H1 (cell line): Measurements from ENCODE around the gene DGCR8. TPM values are rescaled to one million over a fixed set of nuclear protein-coding genes. Genes with fewer than 3 reads are reported as not detected.

Experiments used
- CTCF ChIA-PET: fragments of 300-600 bp; sonication (Branson Sonifier 250); formaldehyde crosslinking; loops from one replicate; lab custom pipeline; 2021; ENCODE audit not compliant: partially characterized antibody; lab: Charles Lee
- POLR2A ChIA-PET: fragments of 300-600 bp; sonication (Branson Sonifier 250); formaldehyde crosslinking; loops from one replicate; lab custom pipeline; 2021; ENCODE audit warnings: inconsistent platforms; ENCODE audit not compliant: partially characterized antibody; lab: Charles Lee
- DNase-seq, 2 experiments: peaks; one replicate each; pipeline versions ENCODE4 v3.0.0 to v3.0.0-alpha.2; 2010 to 2022; ENCODE audit warnings: low spot score in 2 of 2, low read depth in 1 of 2, mixed read lengths in 1 of 2
- FAIRE-seq: peaks from 2 replicates; lab custom pipeline; 2011; peaks lifted over from hg19 to GRCh38; lab: Jason Lieb, UNC
- H2AFZ ChIP-seq: 2 replicates; pipeline ENCODE4 v1.8.1; 2012; ENCODE audit warnings: low read length, inconsistent platforms
- H2AK5ac ChIP-seq: 2 replicates; pipeline ENCODE4 v1.6.1; 2013; ENCODE audit warnings: low read depth, low read length
- H2BK120ac ChIP-seq: replicated peaks from 2 replicates; pipeline ENCODE3; 2013; ENCODE audit warnings: low read depth, low read length, inconsistent platforms
- H2BK12ac ChIP-seq: 2 replicates; pipeline ENCODE4 v1.6.1; 2013; ENCODE audit warnings: low read depth, low read length
- H2BK15ac ChIP-seq: 2 replicates; pipeline ENCODE4 v1.6.1; 2013; ENCODE audit warnings: low read length
- H2BK20ac ChIP-seq: 2 replicates; pipeline ENCODE4 v1.6.1; 2013; ENCODE audit warnings: low read length
- H2BK5ac ChIP-seq: 2 replicates; pipeline ENCODE4 v1.6.1; 2013; ENCODE audit warnings: low read depth, low read length
- H3K14ac ChIP-seq: 2 replicates; pipeline ENCODE4 v1.6.1; 2013; ENCODE audit warnings: inconsistent platforms; ENCODE audit not compliant: insufficient read length
- H3K18ac ChIP-seq: 2 replicates; pipeline ENCODE4 v1.6.1; 2013; ENCODE audit warnings: low read length; ENCODE audit errors: extremely low read depth
- H3K23ac ChIP-seq: 2 replicates; pipeline ENCODE4 v1.6.1; 2013; ENCODE audit warnings: inconsistent platforms; ENCODE audit not compliant: insufficient read length
- H3K23me2 ChIP-seq: 2 replicates; pipeline ENCODE4 v1.6.1; 2013; ENCODE audit warnings: low read depth, low read length
- H3K27ac ChIP-seq: 2 replicates; pipeline ENCODE4 v1.6.1; 2011; ENCODE audit warnings: low read depth, low read length, inconsistent platforms
- H3K27me3 ChIP-seq, 4 experiments: replicated peaks in 1 of 4; 1 replicate in 1 of 4; 2 replicates in 3 of 4; pipeline versions ENCODE4 v1.6.1 to v1.8.1; 2011 to 2013; ENCODE audit warnings: low read length in 3 of 4, mild to moderate bottlenecking in 3 of 4, inconsistent platforms in 2 of 4, mixed read lengths in 2 of 4, moderate library complexity in 1 of 4; ENCODE audit not compliant: control insufficient read depth in 3 of 4, insufficient read depth in 3 of 4; ENCODE audit errors: extremely low read depth in 1 of 4
- H3K36me3 ChIP-seq, 4 experiments: 2 replicates each; pipeline versions ENCODE4 v1.6.1 to v1.8.1; 2011 to 2013; ENCODE audit warnings: mild to moderate bottlenecking in 4 of 4, low read length in 3 of 4, moderate library complexity in 2 of 4, control low read depth in 1 of 4, inconsistent platforms in 1 of 4; ENCODE audit not compliant: insufficient read depth in 4 of 4, control insufficient read depth in 2 of 4
- H3K4ac ChIP-seq: replicated peaks from 2 replicates; pipeline ENCODE3; 2013; ENCODE audit warnings: low read length, low read depth, mixed read lengths, inconsistent platforms; ENCODE audit not compliant: insufficient read length
- H3K4me1 ChIP-seq, 4 experiments: replicated peaks in 1 of 4; 1 replicate in 1 of 4; 2 replicates in 3 of 4; pipeline versions ENCODE4 v1.6.1 to v1.8.1; 2011 to 2013; ENCODE audit warnings: low read length in 3 of 4, inconsistent platforms in 2 of 4, mixed read lengths in 1 of 4; ENCODE audit not compliant: insufficient read depth in 4 of 4, control insufficient read depth in 3 of 4
- H3K4me2 ChIP-seq, 2 experiments: 2 replicates each; pipeline versions ENCODE4 v1.6.1 to v1.8.1; 2011 to 2013; ENCODE audit warnings: low read depth in 2 of 2, low read length in 2 of 2, control low read depth in 1 of 2, inconsistent platforms in 1 of 2, mild to moderate bottlenecking in 1 of 2; ENCODE audit not compliant: insufficient read depth in 1 of 2
- H3K4me3 ChIP-seq, 4 experiments: fragments of 200-600, 300-600 bp in 1 of 4; sonication (generic), shearing (Covaris generic), sonication (Bioruptor Twin) in 1 of 4; 2 replicates each; pipeline versions ENCODE4 v1.5.1 to v1.8.1; 2011 to 2016; ENCODE audit warnings: low read length in 4 of 4, low read depth in 3 of 4, control low read depth in 2 of 4, inconsistent platforms in 2 of 4, mild to moderate bottlenecking in 2 of 4, mixed read lengths in 1 of 4, moderate library complexity in 1 of 4; ENCODE audit not compliant: insufficient read depth in 2 of 4; ENCODE audit errors: extremely low read depth in 1 of 4
- H3K56ac ChIP-seq: replicated peaks from 2 replicates; pipeline ENCODE3; 2013; ENCODE audit warnings: low read depth, mild to moderate bottlenecking, mixed read lengths, low read length, inconsistent platforms; ENCODE audit not compliant: insufficient read length
- H3K79me1 ChIP-seq: 2 replicates; pipeline ENCODE4 v1.6.1; 2013; ENCODE audit warnings: low read depth, low read length, control low read depth
- H3K79me2 ChIP-seq, 2 experiments: 2 replicates each; pipeline versions ENCODE4 v1.6.1 to v1.8.1; 2012 to 2013; ENCODE audit warnings: low read length in 2 of 2, mild to moderate bottlenecking in 2 of 2, inconsistent platforms in 1 of 2; ENCODE audit not compliant: insufficient read depth in 2 of 2, control insufficient read depth in 1 of 2
- H3K9ac ChIP-seq, 4 experiments: replicated peaks in 1 of 4; 1 replicate in 1 of 4; 2 replicates in 3 of 4; pipeline versions ENCODE4 v1.6.1 to v1.8.1; 2011 to 2013; ENCODE audit warnings: low read depth in 3 of 4, low read length in 3 of 4, control low read depth in 2 of 4, mild to moderate bottlenecking in 2 of 4, moderate library complexity in 2 of 4, inconsistent platforms in 1 of 4; ENCODE audit errors: extremely low read depth in 1 of 4
- H3K9me3 ChIP-seq, 2 experiments: 2 replicates each; pipeline versions ENCODE4 v1.6.1 to v1.8.1; 2012 to 2013; ENCODE audit warnings: mild to moderate bottlenecking in 2 of 2, moderate library complexity in 2 of 2, control low read depth in 1 of 2, inconsistent platforms in 1 of 2, low read depth in 1 of 2, low read length in 1 of 2, mixed read lengths in 1 of 2; ENCODE audit not compliant: insufficient read depth in 2 of 2
- H4K20me1 ChIP-seq, 2 experiments: replicated peaks in 1 of 2; 2 replicates each; pipeline versions ENCODE3 to v1.8.1; 2011 to 2013; ENCODE audit warnings: inconsistent platforms in 2 of 2, low read length in 2 of 2, mild to moderate bottlenecking in 1 of 2; ENCODE audit not compliant: insufficient read depth in 2 of 2, control insufficient read depth in 1 of 2
- H4K5ac ChIP-seq: 2 replicates; pipeline ENCODE4 v1.6.1; 2013; ENCODE audit warnings: low read length, low read depth, mixed read lengths, inconsistent platforms; ENCODE audit not compliant: insufficient read length
- H4K8ac ChIP-seq: 2 replicates; pipeline ENCODE4 v1.8.0; 2013; ENCODE audit warnings: mild to moderate bottlenecking, moderate library complexity, low read length, inconsistent platforms; ENCODE audit not compliant: insufficient read depth; ENCODE audit errors: extremely low read depth
- H4K91ac ChIP-seq: replicated peaks from 2 replicates; pipeline ENCODE3; 2013; ENCODE audit warnings: low read length, mixed read lengths, inconsistent platforms; ENCODE audit not compliant: insufficient read length
- ATF2 ChIP-seq: IDR thresholded peaks from 2 replicates; pipeline ENCODE4 v1.6.1; 2012; ENCODE audit warnings: low read length, inconsistent platforms
- ATF3 ChIP-seq: IDR thresholded peaks from 2 replicates; pipeline ENCODE4 v1.6.1; 2011; ENCODE audit warnings: low read depth, mild to moderate bottlenecking, low read length; ENCODE audit not compliant: insufficient read depth
- BACH1 ChIP-seq: IDR thresholded peaks from 2 replicates; pipeline ENCODE4 v1.6.1; 2012; ENCODE audit warnings: low read length, improper control_type of control experiment
- JUND ChIP-seq: IDR thresholded peaks from 2 replicates; pipeline ENCODE4 v1.6.1; 2011; ENCODE audit warnings: mild to moderate bottlenecking, improper control_type of control experiment, low read length
- SRF ChIP-seq: IDR thresholded peaks from 2 replicates; pipeline ENCODE4 v1.6.1; 2011; ENCODE audit warnings: mild to moderate bottlenecking, low read depth, low read length, moderate library complexity
- TAF7 ChIP-seq: optimal IDR thresholded peaks from 2 replicates; pipeline ENCODE3; 2011; ENCODE audit warnings: low read depth, mild to moderate bottlenecking, inconsistent platforms, low read length, moderate library complexity, borderline replicate concordance
- TEAD4 ChIP-seq: IDR thresholded peaks from 2 replicates; pipeline ENCODE4 v1.6.1; 2012; ENCODE audit warnings: low read depth, low read length, inconsistent platforms, mixed read lengths
- USF2 ChIP-seq: IDR thresholded peaks from 2 replicates; pipeline ENCODE4 v1.6.1; 2011; ENCODE audit warnings: low read length, improper control_type of control experiment
- YY1 ChIP-seq: IDR thresholded peaks from 2 replicates; pipeline ENCODE4 v1.6.1; 2011; ENCODE audit warnings: low read depth, mild to moderate bottlenecking, low read length
- WGBS, 2 experiments: shearing (Covaris generic) in 1 of 2; methylation state at CpG; one replicate each; pipeline versions ENCODE4 v1.1.6 to v1.1.7; 2013 to 2015; ENCODE audit warnings: low lambda C conversion rate in 2 of 2, mixed read lengths in 2 of 2, inconsistent platforms in 1 of 2, low coverage in 1 of 2, missing lambda C conversion rate in 1 of 2; ENCODE audit not compliant: insufficient replicate concordance in 2 of 2, insufficient coverage in 1 of 2, insufficient read length in 1 of 2; ENCODE audit errors: extremely low coverage in 1 of 2, missing lambda C conversion rate in 1 of 2; 5-methylcytosine and 5-hydroxymethylcytosine counted together
- polyA plus RNA-seq, 7 experiments: library from polyadenylated mRNA; depleted of rRNA in 3 of 7; stranded (reverse) in 5 of 7; unstranded in 2 of 7; fragments of >200 nt in 5 of 7; fragments of 200-250 nt in 2 of 7; gene quantifications; 1 replicate in 5 of 7; 2 replicates in 1 of 7; 4 replicates in 1 of 7; pipeline versions ENCODE4 v1.2.1 to v1.2.3, GENCODE V29; 2011 to 2013; ENCODE audit warnings: missing spikeins in 2 of 7, mixed read lengths in 2 of 7
- total RNA-seq: library from RNA; stranded (reverse); fragmentation: NEBNext Ultra II Directional; extraction: Animal tissue kit (Norgen Biotek cat#: 25700); gene quantifications from 2 replicates; pipeline ENCODE4 v1.2.1, GENCODE V29; 2021

The DGCR8 gene
- total and polyA plus RNA-seq, 2 of the 8 experiments (the other 6 are each of a cell fraction or from before 2014, with no cell fraction given), result 23.7 to 43.7 TPM

GRCh38 chr22:20036535-20037392, 43.3 kb upstream of the DGCR8 start:
- Histone ChIP-seq H3K23me2 (no peaks in the 10 kb centered on the region), H2BK15ac (no peak overlapping the region), H2BK5ac (no peak overlapping the region), H3K18ac (no peak overlapping the region), H3K4me2 (no peak overlapping the region), H2AK5ac (no peak overlapping the region), H3K4me3 (no peak overlapping the region), H3K14ac (no peak overlapping the region), H3K56ac (no peak overlapping the region), H3K4me1 (no peaks in the 10 kb centered on the region; a peak in 1 of 7 replicates), H3K27ac (no peak overlapping the region), H2BK12ac (no peak overlapping the region), H4K8ac (peak overlapping the region; percentile 11; the same call in 1 of the 2 replicates), H2BK20ac (no peak overlapping the region), H4K91ac (no peak overlapping the region), H3K79me2 (no peaks in the 10 kb centered on the region), H2AFZ (no peak overlapping the region), H3K27me3 (no peaks in the 10 kb centered on the region), H3K4ac (no peak overlapping the region), H3K36me3 (no peaks in the 10 kb centered on the region), H3K9me3 (no peaks in the 10 kb centered on the region), H3K9ac (no peak overlapping the region), H3K23ac (no peak overlapping the region), H3K79me1 (no peaks in the 10 kb centered on the region), H4K20me1 (peaks cover 0 to 6% of the 10 kb centered on the region in 2 experiments), H4K5ac (no peak overlapping the region), H2BK120ac (no peak overlapping the region)
- ChIA-PET CTCF (interaction anchor here (0.9 to 1.6 kb wide), 2 partner anchors 24 to 32 kb away, joined by 3 to 6 read pairs; no protein-coding TSS in a partner anchor), POLR2A (no interaction called here)
- 92% methylated on average over 25 of the region's 25 CpGs; no CpG with 5 or more reads in 1 of the 2 experiments for WGBS, 2 experiments
- DNase-seq (no peak), FAIRE-seq (no peak)
- TF ChIP-seq YY1 (no peak), ATF2 (no peak), ATF3 (no peak), TAF7 (no peak), USF2 (no peak), SRF (no peak), BACH1 (no peak), TEAD4 (no peak), JUND (no peak)
